ENCODE measurements around the gene MPPE1.

GRCh38 chr18:11908182-11909060, at the start of gene MPPE1:
- TF ChIP-seq, protein P1, sequence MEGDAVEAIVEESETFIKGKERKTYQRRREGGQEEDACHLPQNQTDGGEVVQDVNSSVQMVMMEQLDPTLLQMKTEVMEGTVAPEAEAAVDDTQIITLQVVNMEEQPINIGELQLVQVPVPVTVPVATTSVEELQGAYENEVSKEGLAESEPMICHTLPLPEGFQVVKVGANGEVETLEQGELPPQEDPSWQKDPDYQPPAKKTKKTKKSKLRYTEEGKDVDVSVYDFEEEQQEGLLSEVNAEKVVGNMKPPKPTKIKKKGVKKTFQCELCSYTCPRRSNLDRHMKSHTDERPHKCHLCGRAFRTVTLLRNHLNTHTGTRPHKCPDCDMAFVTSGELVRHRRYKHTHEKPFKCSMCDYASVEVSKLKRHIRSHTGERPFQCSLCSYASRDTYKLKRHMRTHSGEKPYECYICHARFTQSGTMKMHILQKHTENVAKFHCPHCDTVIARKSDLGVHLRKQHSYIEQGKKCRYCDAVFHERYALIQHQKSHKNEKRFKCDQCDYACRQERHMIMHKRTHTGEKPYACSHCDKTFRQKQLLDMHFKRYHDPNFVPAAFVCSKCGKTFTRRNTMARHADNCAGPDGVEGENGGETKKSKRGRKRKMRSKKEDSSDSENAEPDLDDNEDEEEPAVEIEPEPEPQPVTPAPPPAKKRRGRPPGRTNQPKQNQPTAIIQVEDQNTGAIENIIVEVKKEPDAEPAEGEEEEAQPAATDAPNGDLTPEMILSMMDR (IDR thresholded peaks at IDR 0.05), result peak in 2 of 7 experiments; percentile 1 to 10
- peak; percentile 86 to 97 (median 96) for TF ChIP-seq POLR2A (IDR thresholded peaks at IDR 0.05)

Measured in body of pancreas (tissue), 4 donors.